Neuron (in vitro differentiated cells): ENCODE data around the gene NUDT4.
"Not testable (repeated sequence)": the region's sequence is repeated elsewhere in the genome, so short reads cannot be mapped to it uniquely, and the experiment has no call there.

Experiments used
- H2AFZ ChIP-seq: one replicate; pipeline ENCODE4 v1.6.1; 2013; ENCODE audit warnings: low read depth, mild to moderate bottlenecking, inconsistent platforms, low read length, moderate library complexity
- H3K27me3 ChIP-seq: one replicate; pipeline ENCODE4 v1.6.1; 2013; ENCODE audit warnings: low read length; ENCODE audit not compliant: insufficient read depth
- H3K36me3 ChIP-seq: one replicate; pipeline ENCODE4 v1.6.1; 2013; ENCODE audit warnings: low read length; ENCODE audit not compliant: insufficient read depth
- H3K4me1 ChIP-seq: one replicate; pipeline ENCODE4 v1.6.1; 2013; ENCODE audit warnings: low read length; ENCODE audit not compliant: insufficient read depth
- H3K4me3 ChIP-seq: 2 replicates; pipeline ENCODE4 v1.5.1; 2013; ENCODE audit warnings: mild to moderate bottlenecking, low read length, moderate library complexity
- H3K9me3 ChIP-seq: one replicate; pipeline ENCODE4 v1.6.1; 2013; ENCODE audit warnings: low read length

Gene NUDT4

GRCh38 chr12:93413064-93413463 is 35.3 kb downstream of the NUDT4 start:
- H3K4me3 ChIP-seq: no peak overlapping the region
- H3K4me1 ChIP-seq: no peaks in the 10 kb centered on the region
- no peaks in the 10 kb centered on the region for H3K27me3 ChIP-seq
- peaks cover 24% of the 10 kb centered on the region for H3K36me3 ChIP-seq
- H2AFZ ChIP-seq: no peak overlapping the region
- H3K9me3 ChIP-seq: no peaks in the 10 kb centered on the region

GRCh38 chr12:93415723-93416464 is 38.2 kb downstream of the NUDT4 start:
- peaks cover 2% of the 10 kb centered on the region for H3K36me3 ChIP-seq
- H2AFZ ChIP-seq: no peak overlapping the region
- H3K4me3 ChIP-seq: no peak overlapping the region
- no peaks in the 10 kb centered on the region for H3K27me3 ChIP-seq
- H3K4me1 ChIP-seq: no peaks in the 10 kb centered on the region
- H3K9me3 ChIP-seq: no peaks in the 10 kb centered on the region

GRCh38 chr12:93417967-93418480 is 40.3 kb downstream of the NUDT4 start:
- H3K36me3 ChIP-seq: no peaks in the 10 kb centered on the region
- no peak overlapping the region for H3K4me3 ChIP-seq
- no peaks in the 10 kb centered on the region for H3K9me3 ChIP-seq
- H3K4me1 ChIP-seq: no peaks in the 10 kb centered on the region
- no peak overlapping the region for H2AFZ ChIP-seq
- no peaks in the 10 kb centered on the region for H3K27me3 ChIP-seq

GRCh38 chr12:93419388-93420034 is 41.8 kb downstream of the NUDT4 start:
- no peak overlapping the region for H3K4me3 ChIP-seq
- H3K4me1 ChIP-seq: no peaks in the 10 kb centered on the region
- H3K27me3 ChIP-seq: no peaks in the 10 kb centered on the region
- H3K36me3 ChIP-seq: no peaks in the 10 kb centered on the region
- no peaks in the 10 kb centered on the region for H3K9me3 ChIP-seq
- no peak overlapping the region for H2AFZ ChIP-seq

- Histone ChIP-seq H2AFZ (no peak overlapping the region), H3K9me3 (no peaks in the 10 kb centered on the region), H3K4me1 (no peaks in the 10 kb centered on the region), H3K4me3 (no peak overlapping the region), H3K36me3 (no peaks in the 10 kb centered on the region), H3K27me3 (no peaks in the 10 kb centered on the region)
Observed at GRCh38 chr12:93422050-93422449, 44.3 kb downstream of the NUDT4 start.

- H3K36me3 ChIP-seq: no peaks in the 10 kb centered on the region
- H3K4me1 ChIP-seq: peaks cover 10% of the 10 kb centered on the region
- H3K4me3 ChIP-seq: no peak overlapping the region
- no peak overlapping the region for H2AFZ ChIP-seq
- H3K9me3 ChIP-seq: no peaks in the 10 kb centered on the region
- H3K27me3 ChIP-seq: no peaks in the 10 kb centered on the region
Observed at GRCh38 chr12:93425736-93426411, 48.1 kb downstream of the NUDT4 start.

GRCh38 chr12:93426412-93426805 is 48.7 kb downstream of the NUDT4 start:
- Histone ChIP-seq H3K9me3 (no peaks in the 10 kb centered on the region), H3K27me3 (no peaks in the 10 kb centered on the region), H2AFZ (no peak overlapping the region), H3K4me1 (peaks cover 10% of the 10 kb centered on the region), H3K36me3 (no peaks in the 10 kb centered on the region), H3K4me3 (no peak overlapping the region)

- H3K9me3 ChIP-seq: no peaks in the 10 kb centered on the region
Observed at GRCh38 chr12:93427779-93428564, 50.2 kb downstream of the NUDT4 start.

GRCh38 chr12:93429448-93429847 is 51.7 kb downstream of the NUDT4 start:
- no peak overlapping the region for H3K4me3 ChIP-seq
- H3K36me3 ChIP-seq: no peaks in the 10 kb centered on the region
- H3K27me3 ChIP-seq: no peaks in the 10 kb centered on the region
- no peak overlapping the region for H2AFZ ChIP-seq
- no peaks in the 10 kb centered on the region for H3K9me3 ChIP-seq
- H3K4me1 ChIP-seq: peaks cover 10% of the 10 kb centered on the region

More at GRCh38 chr12:93427779-93428564, 50.2 kb downstream of the NUDT4 start:
- H3K4me1 ChIP-seq: peaks cover 10% of the 10 kb centered on the region
- no peak overlapping the region for H2AFZ ChIP-seq
- no peaks in the 10 kb centered on the region for H3K36me3 ChIP-seq
- no peak overlapping the region for H3K4me3 ChIP-seq
- no peaks in the 10 kb centered on the region for H3K27me3 ChIP-seq

- no peaks in the 10 kb centered on the region for H3K9me3 ChIP-seq
- H3K36me3 ChIP-seq: no peaks in the 10 kb centered on the region
- no peak overlapping the region for H2AFZ ChIP-seq
- peaks cover 10% of the 10 kb centered on the region for H3K4me1 ChIP-seq
- no peaks in the 10 kb centered on the region for H3K27me3 ChIP-seq
- no peak overlapping the region for H3K4me3 ChIP-seq
Observed at GRCh38 chr12:93429852-93430251, 52.1 kb downstream of the NUDT4 start.

- Histone ChIP-seq H3K9me3 (no peaks in the 10 kb centered on the region), H3K27me3 (no peaks in the 10 kb centered on the region), H3K4me1 (peaks cover 10% of the 10 kb centered on the region), H3K36me3 (no peaks in the 10 kb centered on the region), H2AFZ (no peak overlapping the region), H3K4me3 (no peak overlapping the region)
Observed at GRCh38 chr12:93430280-93430679, 52.6 kb downstream of the NUDT4 start.

GRCh38 chr12:93432031-93432430 is 54.3 kb downstream of the NUDT4 start:
- not testable (repeated sequence) for H2AFZ ChIP-seq, H3K9me3 ChIP-seq, H3K36me3 ChIP-seq, H3K4me3 ChIP-seq, H3K4me1 ChIP-seq, H3K27me3 ChIP-seq
